ENCODE data around the gene GLG1.

DNA sequence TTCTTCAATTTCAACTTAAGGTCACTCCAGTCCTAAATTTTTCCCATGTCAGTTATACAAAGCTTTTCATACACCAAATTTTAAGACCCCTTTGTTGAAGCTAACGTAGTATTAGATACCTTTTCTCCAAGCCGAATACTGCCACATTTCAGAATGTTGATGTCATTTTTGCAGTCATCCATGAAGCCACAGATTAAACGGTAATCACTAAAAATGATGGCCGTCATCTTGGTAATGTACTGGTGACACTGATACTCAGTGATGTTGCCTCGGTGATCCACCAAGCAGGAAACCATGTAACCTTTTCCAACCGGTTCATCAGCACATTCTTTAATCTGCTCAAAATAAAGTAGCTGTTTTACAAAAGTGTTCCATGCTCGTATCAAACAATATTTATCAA is 103.5 kb downstream of the GLG1 start:
- TF ChIP-seq REST (IDR thresholded peaks at IDR 0.05; ENCODE audit: low read depth) (no peak), NFIC (IDR thresholded peaks at IDR 0.05) (no peak), ZBTB7A (IDR thresholded peaks at IDR 0.05; ENCODE audit: low read depth) (no peak), EGR1 (IDR thresholded peaks at IDR 0.05) (no peak), YY1 (IDR thresholded peaks at IDR 0.05; ENCODE audit: low read depth) (no peak), TAF1 (IDR thresholded peaks at IDR 0.05; ENCODE audit: low read depth) (no peak), MAX (IDR thresholded peaks at IDR 0.05) (no peak), RAD21 (IDR thresholded peaks at IDR 0.05; ENCODE audit: low read depth) (no peak)
- TF ChIP-seq, protein P1, sequence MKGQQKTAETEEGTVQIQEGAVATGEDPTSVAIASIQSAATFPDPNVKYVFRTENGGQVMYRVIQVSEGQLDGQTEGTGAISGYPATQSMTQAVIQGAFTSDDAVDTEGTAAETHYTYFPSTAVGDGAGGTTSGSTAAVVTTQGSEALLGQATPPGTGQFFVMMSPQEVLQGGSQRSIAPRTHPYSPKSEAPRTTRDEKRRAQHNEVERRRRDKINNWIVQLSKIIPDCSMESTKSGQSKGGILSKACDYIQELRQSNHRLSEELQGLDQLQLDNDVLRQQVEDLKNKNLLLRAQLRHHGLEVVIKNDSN (IDR thresholded peaks at IDR 0.05): no peak
